RWPE1 (cell line): Measurements from ENCODE around the gene RGL1.

ENCODE experiments used
- CTCF ChIA-PET: fragments of 350-600 bp; sonication (Branson Sonifier 250); formaldehyde crosslinking; extraction: SDS; loops from one replicate; lab custom pipeline; 2021; lab: Yijun Ruan, JAX
- POLR2A ChIA-PET: fragments of 400-600 bp; formaldehyde crosslinking; extraction: SDS; loops from one replicate; lab custom pipeline; 2020; ENCODE audit warnings: antibody characterized with exemption; ENCODE audit not compliant: low non-redundant PET; lab: Yijun Ruan, JAX
- DNase-seq: peaks from one replicate; pipeline ENCODE4 v3.0.0; 2012; ENCODE audit warnings: low spot score
- H3K27ac ChIP-seq: fragments of 450-650 bp; 2 replicates; pipeline ENCODE4 v1.5.1; 2017
- TF ChIP-seq, protein P1 (sequence below): fragments of 450-650 bp; conservative IDR thresholded peaks from 2 replicates; pipeline ENCODE4 v1.5.1; 2017; ENCODE audit warnings: low read depth, mild to moderate bottlenecking

RGL1 gene

DNA sequence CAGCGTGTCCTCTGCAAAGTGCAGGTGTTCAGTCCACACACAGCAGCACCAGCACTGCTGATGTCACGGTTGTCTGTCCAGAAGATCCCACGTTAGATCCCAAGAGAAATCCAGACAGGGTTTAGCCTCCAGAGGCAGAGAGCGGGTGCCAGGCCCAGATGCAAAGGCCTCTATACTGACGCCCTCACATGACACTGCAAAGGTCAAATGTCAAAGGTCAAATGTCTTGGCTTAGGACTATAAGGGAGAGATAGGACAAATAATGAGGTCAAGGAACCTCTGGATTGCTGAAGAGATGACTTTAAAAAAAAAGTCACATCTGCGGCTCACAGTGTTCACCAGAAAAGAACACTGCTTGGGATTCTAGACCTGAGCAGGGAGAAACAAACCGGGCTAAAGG lies 131.1 kb downstream of the RGL1 start:
- ChIA-PET CTCF (interaction anchor here (1.7 kb wide), 1 partner anchor 17 kb away, joined by 4 read pairs; no protein-coding TSS in a partner anchor), POLR2A (no interaction called here)
- no peak for DNase-seq
- TF ChIP-seq, protein P1, sequence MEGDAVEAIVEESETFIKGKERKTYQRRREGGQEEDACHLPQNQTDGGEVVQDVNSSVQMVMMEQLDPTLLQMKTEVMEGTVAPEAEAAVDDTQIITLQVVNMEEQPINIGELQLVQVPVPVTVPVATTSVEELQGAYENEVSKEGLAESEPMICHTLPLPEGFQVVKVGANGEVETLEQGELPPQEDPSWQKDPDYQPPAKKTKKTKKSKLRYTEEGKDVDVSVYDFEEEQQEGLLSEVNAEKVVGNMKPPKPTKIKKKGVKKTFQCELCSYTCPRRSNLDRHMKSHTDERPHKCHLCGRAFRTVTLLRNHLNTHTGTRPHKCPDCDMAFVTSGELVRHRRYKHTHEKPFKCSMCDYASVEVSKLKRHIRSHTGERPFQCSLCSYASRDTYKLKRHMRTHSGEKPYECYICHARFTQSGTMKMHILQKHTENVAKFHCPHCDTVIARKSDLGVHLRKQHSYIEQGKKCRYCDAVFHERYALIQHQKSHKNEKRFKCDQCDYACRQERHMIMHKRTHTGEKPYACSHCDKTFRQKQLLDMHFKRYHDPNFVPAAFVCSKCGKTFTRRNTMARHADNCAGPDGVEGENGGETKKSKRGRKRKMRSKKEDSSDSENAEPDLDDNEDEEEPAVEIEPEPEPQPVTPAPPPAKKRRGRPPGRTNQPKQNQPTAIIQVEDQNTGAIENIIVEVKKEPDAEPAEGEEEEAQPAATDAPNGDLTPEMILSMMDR: no peak
- no peak overlapping the region for H3K27ac ChIP-seq

DNA sequence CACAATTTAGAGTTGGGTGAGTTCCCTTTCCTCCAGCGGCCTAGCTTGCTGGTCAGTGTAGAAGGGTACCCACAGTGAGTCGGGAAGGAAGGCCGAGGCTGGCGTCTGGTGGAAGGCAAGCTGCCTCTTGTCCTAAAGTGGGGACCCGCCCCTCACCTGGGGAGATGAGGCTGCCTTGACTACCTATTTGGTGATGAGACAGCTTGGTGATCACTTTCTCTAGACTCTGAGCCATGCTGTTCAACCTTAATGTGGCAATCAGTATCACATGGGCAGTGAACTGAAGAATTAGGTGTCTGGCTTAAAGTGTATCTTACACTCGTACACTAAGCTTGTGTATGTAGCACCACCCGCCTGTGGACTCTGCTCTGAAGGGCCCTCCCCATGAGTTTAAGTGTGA lies 131.9 kb downstream of the RGL1 start:
- TF ChIP-seq, protein P1: no peak
- no peak overlapping the region for H3K27ac ChIP-seq
- DNase-seq: no peak
- ChIA-PET POLR2A (no interaction called here), CTCF (interaction anchor here (1.7 kb wide), 1 partner anchor 17 kb away, joined by 4 read pairs; no protein-coding TSS in a partner anchor)

DNA sequence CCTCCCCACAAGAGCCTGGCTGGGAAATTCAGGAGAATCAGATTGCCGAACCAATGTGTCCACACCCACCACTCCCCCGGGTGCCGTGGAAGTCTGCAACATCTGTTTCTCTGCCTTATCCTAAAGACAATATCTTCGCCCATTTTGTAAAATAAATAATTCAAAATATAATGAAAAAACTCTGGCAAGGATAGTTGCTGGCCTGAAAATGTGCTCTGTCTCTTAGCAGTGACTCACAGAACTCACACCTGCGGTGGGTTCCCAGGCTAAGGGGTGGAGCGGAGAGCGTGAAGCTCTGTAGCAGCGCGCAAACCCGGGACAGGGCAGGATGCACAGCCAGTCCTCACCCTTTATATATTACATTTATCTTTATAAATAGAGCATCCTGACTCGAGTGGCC lies 132.7 kb downstream of the RGL1 start:
- CTCF ChIA-PET: no interaction called here
- no peak for DNase-seq

DNA sequence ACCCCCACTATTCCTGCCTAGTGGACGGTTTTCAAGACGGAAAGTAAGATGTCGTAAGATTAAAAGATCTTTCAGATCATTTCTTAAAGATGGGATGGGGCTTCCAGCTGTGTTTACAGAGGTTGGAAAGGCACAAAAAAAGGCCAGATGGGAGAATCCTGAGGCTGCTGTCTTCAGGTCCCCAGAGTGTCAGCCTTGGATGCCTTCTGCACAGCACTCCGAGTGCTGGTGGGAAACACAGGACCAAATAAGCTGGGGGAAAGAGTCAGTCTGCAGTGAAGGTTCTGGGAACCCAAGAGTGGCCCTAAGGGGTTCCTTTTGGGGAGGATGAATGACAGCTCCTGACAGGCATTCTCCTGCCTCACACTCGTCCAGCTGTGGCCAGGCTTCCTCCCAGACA lies 136.1 kb downstream of the RGL1 start:
- ChIA-PET CTCF (interaction anchor here (0.7 kb wide), 1 partner anchor 300 kb away, joined by 4 read pairs; no protein-coding TSS in a partner anchor), POLR2A (interaction anchor here (0.5 kb wide), 1 partner anchor 109 kb away, joined by 3 read pairs; no protein-coding TSS in a partner anchor)
- no peak overlapping the region for H3K27ac ChIP-seq
- no peak for DNase-seq
- TF ChIP-seq, protein P1: no peak

More for the DNA sequence above, 132.7 kb downstream of the RGL1 start:
- TF ChIP-seq, protein P1: no peak
- H3K27ac ChIP-seq: no peak overlapping the region
- POLR2A ChIA-PET: no interaction called here

DNA sequence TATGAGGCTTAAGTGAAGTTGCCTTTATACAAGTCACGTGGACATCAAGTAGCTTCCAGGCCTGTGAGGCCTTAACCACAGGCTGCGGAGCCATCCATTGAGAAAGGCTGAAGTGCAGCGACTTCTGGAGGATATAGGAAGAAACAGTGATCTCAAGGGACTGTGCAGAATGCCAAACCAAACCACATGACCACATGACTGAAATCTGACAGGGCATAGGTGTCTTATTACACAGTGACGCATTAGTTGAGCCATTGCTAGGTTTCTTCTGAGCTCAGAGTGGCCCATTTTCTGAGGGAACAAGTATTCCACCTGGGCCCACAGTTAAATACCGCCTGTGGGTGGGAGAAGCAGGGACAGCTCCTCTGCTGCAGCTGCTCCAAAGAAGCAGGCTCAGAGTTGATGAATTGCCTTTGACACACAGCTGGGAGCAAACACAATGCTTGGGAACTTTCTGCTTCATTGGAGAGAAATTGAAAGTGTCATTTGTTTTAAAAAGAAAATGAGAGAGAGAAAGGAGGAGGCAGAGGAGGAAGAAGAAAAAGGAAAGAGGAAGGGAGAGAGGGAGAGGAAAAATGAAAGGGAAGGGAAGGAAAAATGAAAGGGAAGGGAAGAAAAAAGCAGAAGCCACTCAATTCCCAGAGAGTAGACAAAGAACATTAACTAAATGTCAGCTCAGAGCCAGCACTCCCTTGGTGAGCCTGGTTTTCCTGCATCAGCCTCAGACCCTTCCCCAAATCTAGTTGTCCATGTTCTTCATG lies 138.2 kb downstream of the RGL1 start:
- H3K27ac ChIP-seq: no peak overlapping the region
- TF ChIP-seq, protein P1: no peak
- ChIA-PET CTCF (interaction anchor here (1.4 kb wide), 1 partner anchor 11 kb away, joined by 3 read pairs; no protein-coding TSS in a partner anchor), POLR2A (no interaction called here)
- DNase-seq: peak; percentile 53

DNA sequence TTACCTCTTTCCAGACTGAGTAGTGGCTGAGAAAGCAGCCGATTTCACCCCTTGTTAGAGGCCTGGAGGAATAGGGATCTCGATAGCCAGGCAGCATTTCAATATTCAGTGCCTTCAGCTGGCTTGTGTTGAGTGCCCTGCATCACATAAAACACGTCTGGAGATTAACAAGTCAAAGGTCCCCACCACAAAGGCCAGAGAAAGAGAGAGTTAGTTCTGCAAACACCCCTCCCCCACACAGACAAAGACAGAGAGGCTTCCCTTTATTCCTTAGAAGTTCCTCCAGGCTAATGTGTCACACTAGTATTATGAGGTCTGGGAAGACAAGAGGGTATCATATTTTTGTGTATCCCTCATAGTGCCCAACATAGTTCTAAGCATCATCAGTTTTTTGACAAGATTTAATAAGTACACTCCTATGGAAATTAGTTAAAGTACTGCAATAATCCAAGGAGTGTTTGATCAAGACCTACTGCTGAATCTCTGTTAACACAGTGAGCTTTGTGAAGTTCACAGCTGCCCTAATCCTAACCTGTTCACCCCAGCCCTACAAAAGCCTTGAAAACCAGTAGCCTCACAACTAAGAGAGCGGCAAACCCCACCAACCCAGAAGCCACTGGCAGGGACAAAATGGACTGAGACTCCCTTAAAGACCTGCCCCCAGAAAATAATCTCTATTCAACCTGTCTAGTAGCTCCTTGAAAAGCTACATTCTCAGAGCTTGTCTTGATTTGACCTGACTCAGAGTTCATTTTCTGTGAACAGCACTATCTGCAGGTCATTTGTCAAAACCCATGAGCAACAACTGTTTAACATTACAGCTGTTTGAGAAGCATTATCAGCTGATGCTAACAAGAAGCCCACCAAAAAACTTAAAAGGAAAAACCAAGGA lies 140.8 kb downstream of the RGL1 start:
- TF ChIP-seq, protein P1: no peak
- no peak overlapping the region for H3K27ac ChIP-seq
- POLR2A ChIA-PET: no interaction called here
- CTCF ChIA-PET: no interaction called here
- no peak for DNase-seq
